Stomach smooth muscle (tissue), 2 donors: ENCODE results near the gene SMIM28.

Experiments used
- H3K27ac ChIP-seq: one replicate; pipeline ENCODE4 v1.7.0; 2013; ENCODE audit warnings: mild to moderate bottlenecking, low read length, inconsistent platforms
- H3K27me3 ChIP-seq, 2 donors: one replicate each; pipeline ENCODE4 v1.7.0; 2013; ENCODE audit warnings: low read length in 2 of 2; ENCODE audit not compliant: insufficient read depth in 2 of 2, control insufficient read depth in 1 of 2
- H3K36me3 ChIP-seq, 2 donors: one replicate each; pipeline ENCODE4 v1.7.0; 2013; ENCODE audit warnings: low read length in 2 of 2; ENCODE audit not compliant: control insufficient read depth in 2 of 2, insufficient read depth in 2 of 2
- H3K4me1 ChIP-seq: one replicate; pipeline ENCODE4 v1.7.0; 2013; ENCODE audit warnings: low read length; ENCODE audit not compliant: control insufficient read depth, insufficient read depth
- H3K4me3 ChIP-seq, 2 donors: one replicate each; pipeline ENCODE4 v1.7.0; 2013; ENCODE audit warnings: low read length in 2 of 2
- H3K9ac ChIP-seq, 2 donors: one replicate each; pipeline ENCODE4 v1.7.0; 2013; ENCODE audit warnings: low read length in 2 of 2, mild to moderate bottlenecking in 1 of 2
- H3K9me3 ChIP-seq, 2 donors: one replicate each; pipeline ENCODE4 v1.7.0; 2013; ENCODE audit warnings: low read length in 2 of 2; ENCODE audit not compliant: control insufficient read depth in 2 of 2
- donor health status: healthy.
- donor health status: Pancreatic carcinoma.

Gene SMIM28

GRCh38 chr6:138431256-138432062, 53.8 kb downstream of the SMIM28 start:
- Histone ChIP-seq H3K9ac (no peak overlapping the region), H3K4me3 (no peak overlapping the region), H3K27ac (no peak overlapping the region), H3K27me3 (no peaks in the 10 kb centered on the region), H3K36me3 (no peaks in the 10 kb centered on the region), H3K9me3 (no peaks in the 10 kb centered on the region), H3K4me1 (peaks cover 5% of the 10 kb centered on the region)

DNA sequence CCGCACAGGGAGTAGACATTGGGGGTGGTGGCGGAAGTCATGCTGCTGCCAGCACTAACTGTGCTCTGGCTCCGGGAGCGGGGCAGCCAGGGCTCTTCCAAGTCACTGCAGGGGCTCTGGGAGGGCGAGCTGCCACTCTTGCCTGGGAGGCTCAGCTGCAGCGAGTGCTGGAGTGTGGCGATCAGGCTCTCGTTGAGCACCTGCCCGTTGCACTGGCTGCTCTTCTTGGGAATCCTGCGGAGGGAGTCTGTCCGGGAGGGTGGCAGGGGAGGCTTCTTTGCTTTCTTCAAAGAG, 54.3 kb downstream of the SMIM28 start:
- no peaks in the 10 kb centered on the region for H3K36me3 ChIP-seq
- no peak overlapping the region for H3K4me3 ChIP-seq
- H3K27ac ChIP-seq = no peak overlapping the region
- no peaks in the 10 kb centered on the region for H3K27me3 ChIP-seq
- peaks cover 5% of the 10 kb centered on the region for H3K4me1 ChIP-seq
- H3K9me3 ChIP-seq = no peaks in the 10 kb centered on the region
- no peak overlapping the region for H3K9ac ChIP-seq
